Natural killer cell (primary cell): Measurements from ENCODE around the gene SERPINE2. TPM values are rescaled to one million over a fixed set of nuclear protein-coding genes. Genes with fewer than 3 reads are reported as not detected.
A peak's percentile ranks its signal among the peaks of the same experiment; 100 is the strongest.

ENCODE experiments used
- ATAC-seq, 3 donors: fragments of 150-1000 bp in 2 of 3; fragments of 200-7000 bp in 1 of 3; cut with Tn5 transposase; 1 replicate in 1 of 3; 2 replicates in 2 of 3; pipeline ENCODE4 v1.10.0; 2021; ENCODE audit warnings: mild to moderate bottlenecking in 2 of 3, moderate library complexity in 2 of 3
- DNase-seq, 2 donors: peaks; one replicate each; pipeline versions ENCODE4 v3.0.0 to v3.0.0-alpha.2; 2013 to 2021; ENCODE audit warnings: mixed read lengths in 1 of 2
- H3K27ac ChIP-seq: one replicate; pipeline ENCODE4 v1.5.1; 2013; ENCODE audit warnings: mild to moderate bottlenecking, low read length
- H3K27me3 ChIP-seq: one replicate; pipeline ENCODE4 v1.6.1; 2013; ENCODE audit warnings: low read length; ENCODE audit not compliant: control insufficient read depth, insufficient read depth
- H3K36me3 ChIP-seq: one replicate; pipeline ENCODE4 v1.6.1; 2013; ENCODE audit warnings: low read length; ENCODE audit not compliant: control insufficient read depth, insufficient read depth
- H3K4me1 ChIP-seq: one replicate; pipeline ENCODE4 v1.6.1; 2013; ENCODE audit warnings: low read length; ENCODE audit not compliant: control insufficient read depth, insufficient read depth
- H3K4me3 ChIP-seq: one replicate; pipeline ENCODE4 v1.5.1; 2013; ENCODE audit warnings: low read length
- H3K9me3 ChIP-seq: one replicate; pipeline ENCODE4 v1.6.1; 2013; ENCODE audit warnings: low read length; ENCODE audit not compliant: control insufficient read depth, insufficient read depth
- H3K27ac Mint-ChIP-seq, 2 donors: one replicate each; pipeline ENCODE4 v1.8.0; 2022; ENCODE audit warnings: mild to moderate bottlenecking in 2 of 2, mixed read lengths in 2 of 2, moderate library complexity in 1 of 2
- H3K27me3 Mint-ChIP-seq, 2 donors: one replicate each; pipeline ENCODE4 v1.8.0; 2022; ENCODE audit warnings: low read depth in 2 of 2, mixed read lengths in 2 of 2
- H3K36me3 Mint-ChIP-seq: one replicate; pipeline ENCODE4 v1.8.0; 2022; ENCODE audit warnings: mixed read lengths
- H3K4me1 Mint-ChIP-seq, 2 donors: one replicate each; pipeline ENCODE4 v1.8.0; 2022; ENCODE audit warnings: mixed read lengths in 2 of 2
- H3K4me3 Mint-ChIP-seq: one replicate; pipeline ENCODE4 v1.8.0; 2022; ENCODE audit warnings: mild to moderate bottlenecking, moderate library complexity, mixed read lengths
- H3K9me3 Mint-ChIP-seq, 2 donors: one replicate each; pipeline ENCODE4 v1.8.0; 2022; ENCODE audit warnings: mixed read lengths in 2 of 2
- CTCF ChIP-seq: fragments of 200-600 bp; IDR thresholded peaks from one replicate; pipeline ENCODE4 v1.8.0; 2022; ENCODE audit warnings: antibody characterized with exemption
- WGBS: methylation state at CpG from one replicate; pipeline ENCODE4 v1.1.7; 2013; ENCODE audit warnings: missing lambda C conversion rate; ENCODE audit not compliant: insufficient coverage; 5-methylcytosine and 5-hydroxymethylcytosine counted together
- intact Hi-C: fragments of 100-400 bp; cut with micrococcal nuclease; formaldehyde crosslinking; loops from one replicate; pipeline ENCODE4 v1.14.2; 2022
- total RNA-seq, 4 donors: library from RNA; stranded (reverse); fragments of 120-200 nt in 1 of 4; gene quantifications; one replicate each; pipeline versions ENCODE4 v1.2.3 to v1.2.4, GENCODE V29; 2013 to 2022

SERPINE2 gene
- total RNA-seq, 3 donors from 2014 or later (not counting 1 experiment from before 2014, with no cell fraction given), result 3.5 to 14.6 (median 8.4) TPM

GRCh38 chr2:223937535-223937934 is 101.6 kb downstream of the SERPINE2 start:
- Mint-ChIP-seq H3K4me3 (no peak overlapping the region), H3K27ac (no peak overlapping the region), H3K36me3 (no peaks in the 10 kb centered on the region), H3K27me3 (no peaks in the 10 kb centered on the region), H3K9me3 (no peaks in the 10 kb centered on the region), H3K4me1 (peaks cover 60 to 65% of the 10 kb centered on the region in 2 donors)
- Histone ChIP-seq H3K4me3 (no peak overlapping the region), H3K27me3 (no peaks in the 10 kb centered on the region), H3K36me3 (no peaks in the 10 kb centered on the region), H3K9me3 (no peaks in the 10 kb centered on the region), H3K27ac (no peak overlapping the region), H3K4me1 (peaks cover 45% of the 10 kb centered on the region)
- WGBS, result no CpG with 5 or more reads among the region's 1 CpG
- DNase-seq (no peak), ATAC-seq (no peak)
- TF ChIP-seq CTCF, result no peak
- intact Hi-C loops, result no loop called here

- H3K9me3 ChIP-seq, result no peaks in the 10 kb centered on the region
- H3K27me3 Mint-ChIP-seq, result no peaks in the 10 kb centered on the region
- no peaks in the 10 kb centered on the region for H3K9me3 Mint-ChIP-seq
- no peak overlapping the region for H3K4me3 ChIP-seq
- intact Hi-C loops, result no loop called here
- no peak overlapping the region for H3K4me3 Mint-ChIP-seq
- peaks cover 58 to 63% of the 10 kb centered on the region in 2 donors for H3K4me1 Mint-ChIP-seq
- no peaks in the 10 kb centered on the region for H3K36me3 Mint-ChIP-seq
- no peak for TF ChIP-seq CTCF
- 63% methylated on average over 3 of the region's 5 CpGs for WGBS
- H3K27me3 ChIP-seq, result no peaks in the 10 kb centered on the region
- no peak overlapping the region for H3K27ac ChIP-seq
- ATAC-seq (no peak), DNase-seq (no peak)
- H3K27ac Mint-ChIP-seq, result peak overlapping the region in 1 of 2 donors; percentile 37
- no peaks in the 10 kb centered on the region for H3K36me3 ChIP-seq
- peaks cover 40% of the 10 kb centered on the region for H3K4me1 ChIP-seq
These were observed 102.2 kb downstream of the SERPINE2 start for GRCh38 chr2:223936862-223937326.

GRCh38 chr2:223935459-223936125 is 103.5 kb downstream of the SERPINE2 start:
- Mint-ChIP-seq H3K36me3 (no peaks in the 10 kb centered on the region), H3K27me3 (no peaks in the 10 kb centered on the region), H3K4me1 (peaks cover 53 to 56% of the 10 kb centered on the region in 2 donors), H3K4me3 (no peak overlapping the region), H3K9me3 (no peaks in the 10 kb centered on the region), H3K27ac (peak overlapping the region; percentile 26 to 37)
- H3K4me3 ChIP-seq, result no peak overlapping the region
- ATAC-seq (no peak), DNase-seq (no peak)
- no peak for TF ChIP-seq CTCF
- no peak overlapping the region for H3K27ac ChIP-seq
- H3K4me1 ChIP-seq, result peaks cover 30% of the 10 kb centered on the region
- H3K27me3 ChIP-seq, result no peaks in the 10 kb centered on the region
- H3K9me3 ChIP-seq, result no peaks in the 10 kb centered on the region
- H3K36me3 ChIP-seq, result no peaks in the 10 kb centered on the region
- intact Hi-C loops, result no loop called here

GRCh38 chr2:223934870-223935269 is 104.2 kb downstream of the SERPINE2 start:
- Mint-ChIP-seq H3K27me3 (no peaks in the 10 kb centered on the region), H3K4me3 (peak overlapping the region; percentile 47), H3K4me1 (peaks cover 61 to 63% of the 10 kb centered on the region in 2 donors), H3K27ac (peak overlapping the region; percentile 29), H3K9me3 (no peaks in the 10 kb centered on the region), H3K36me3 (no peaks in the 10 kb centered on the region)
- H3K27me3 ChIP-seq, result no peaks in the 10 kb centered on the region
- intact Hi-C loops, result no loop called here
- H3K4me3 ChIP-seq, result no peak overlapping the region
- no peaks in the 10 kb centered on the region for H3K36me3 ChIP-seq
- no peak for ATAC-seq
- H3K9me3 ChIP-seq, result no peaks in the 10 kb centered on the region
- WGBS, result 88% methylated on average over 6 of the region's 6 CpGs
- no peak for DNase-seq
- peaks cover 36% of the 10 kb centered on the region for H3K4me1 ChIP-seq
- no peak for TF ChIP-seq CTCF
- no peak overlapping the region for H3K27ac ChIP-seq
